BLaER1 treated with 17β-estradiol and CSF1 and Interleukin-3, amounts not matched to agents 10 nM and 100 nM (cell line): ENCODE measurements around the gene TNFRSF11A.

Experiments used
- H3K27ac ChIP-seq, 11 experiments: shearing (Covaris generic); formaldehyde crosslinking; 2 replicates each; pipeline ENCODE4 v1.8.1; 2022
- H3K27me3 ChIP-seq, 11 experiments: shearing (Covaris generic); formaldehyde crosslinking; 2 replicates each; pipeline ENCODE4 v1.8.1; 2022
- H3K36me3 ChIP-seq, 11 experiments: shearing (Covaris generic); formaldehyde crosslinking; 2 replicates each; pipeline ENCODE4 v1.8.1; 2022
- H3K4me1 ChIP-seq, 10 experiments: shearing (Covaris generic); formaldehyde crosslinking; 2 replicates each; pipeline ENCODE4 v1.8.1; 2022
- H3K4me2 ChIP-seq, 11 experiments: shearing (Covaris generic); formaldehyde crosslinking; 2 replicates each; pipeline ENCODE4 v1.8.1; 2022
- H3K4me3 ChIP-seq, 10 experiments: shearing (Covaris generic); formaldehyde crosslinking; 2 replicates each; pipeline ENCODE4 v1.8.1; 2022
- H3K9ac ChIP-seq, 11 experiments: shearing (Covaris generic); formaldehyde crosslinking; 2 replicates each; pipeline ENCODE4 v1.8.1; 2022
- H3K9me3 ChIP-seq, 11 experiments: shearing (Covaris generic); formaldehyde crosslinking; replicated peaks in 1 of 11; 2 replicates each; pipeline ENCODE4 v1.8.1; 2022
- H4K20me1 ChIP-seq, 11 experiments: shearing (Covaris generic); formaldehyde crosslinking; 2 replicates each; pipeline ENCODE4 v1.8.1; 2022
- Cebpa-rat ChIP-seq, 11 experiments: shearing (Covaris generic); IDR thresholded peaks; 2 replicates each; pipeline ENCODE4 v1.8.1; 2022

Gene TNFRSF11A

DNA sequence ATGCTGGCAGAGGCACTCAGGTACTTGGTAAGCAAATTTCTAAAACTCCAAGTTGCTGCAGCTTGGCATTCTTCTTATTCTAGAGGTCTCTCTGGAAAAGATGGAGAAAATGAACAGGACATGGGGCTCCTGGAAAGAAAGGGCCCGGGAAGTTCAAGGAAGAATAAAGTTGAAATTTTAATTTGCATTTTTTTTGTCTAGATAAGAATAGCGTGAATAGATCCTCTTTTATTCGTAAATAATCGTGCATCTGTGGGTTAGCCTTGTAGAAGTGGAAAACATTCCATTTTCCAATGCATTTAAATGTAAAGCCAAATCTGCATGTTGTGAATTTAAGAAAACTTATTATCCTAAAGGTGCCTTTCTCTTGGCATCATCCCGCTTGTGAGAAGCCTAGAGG, 61.0 kb downstream of the TNFRSF11A start:
- H3K27ac ChIP-seq: no peak overlapping the region
- TF ChIP-seq Cebpa-rat (IDR thresholded peaks at IDR 0.05): no peak
- H3K27me3 ChIP-seq: no peaks in the 10 kb centered on the region
- H4K20me1 ChIP-seq: no peaks in the 10 kb centered on the region
- H3K4me3 ChIP-seq: no peak overlapping the region
- no peaks in the 10 kb centered on the region for H3K36me3 ChIP-seq
- H3K9me3 ChIP-seq: peaks cover 0 to 17% (median 4%) of the 10 kb centered on the region in 11 experiments; a peak in 8 of 22 replicates
- no peak overlapping the region for H3K4me2 ChIP-seq
- H3K9ac ChIP-seq: no peak overlapping the region
- H3K4me1 ChIP-seq: peaks cover 0 to 17% (median 8%) of the 10 kb centered on the region in 10 experiments; a peak in 11 of 20 replicates

DNA sequence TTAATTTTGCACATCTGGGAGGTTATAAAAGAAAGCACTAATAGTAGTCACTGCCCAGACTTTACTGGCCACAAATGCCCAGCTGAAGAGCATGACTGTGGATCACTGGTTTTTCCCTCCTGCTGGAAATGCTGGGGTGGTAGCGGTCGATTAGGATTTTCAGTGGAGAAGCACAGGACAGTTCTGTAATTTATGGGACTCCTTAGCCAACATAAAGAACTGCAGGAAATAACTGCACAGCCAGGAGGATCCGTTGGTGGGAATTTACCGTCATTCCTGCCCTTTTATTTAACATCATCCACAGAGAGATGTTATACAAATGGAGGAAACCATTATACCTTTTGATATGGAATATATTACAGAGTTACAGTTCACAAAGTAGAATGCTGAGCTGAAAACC, 61.5 kb downstream of the TNFRSF11A start:
- Histone ChIP-seq H3K27ac (no peak overlapping the region), H3K4me2 (no peak overlapping the region), H3K36me3 (no peaks in the 10 kb centered on the region), H3K27me3 (no peaks in the 10 kb centered on the region), H3K4me3 (no peak overlapping the region), H4K20me1 (no peaks in the 10 kb centered on the region), H3K4me1 (peaks cover 0 to 17% (median 8%) of the 10 kb centered on the region in 10 experiments; a peak in 11 of 20 replicates), H3K9ac (no peak overlapping the region), H3K9me3 (peaks cover 3 to 22% (median 7%) of the 10 kb centered on the region in 11 experiments; a peak in 9 of 22 replicates)
- no peak for TF ChIP-seq Cebpa-rat (IDR thresholded peaks at IDR 0.05)

- Histone ChIP-seq H3K4me2 (no peak overlapping the region), H3K9me3 (peaks cover 3 to 19% (median 9%) of the 10 kb centered on the region in 11 experiments; a peak in 9 of 22 replicates), H3K4me3 (no peak overlapping the region), H3K9ac (no peak overlapping the region), H3K27ac (no peak overlapping the region), H4K20me1 (no peaks in the 10 kb centered on the region), H3K4me1 (peaks cover 0 to 17% (median 8%) of the 10 kb centered on the region in 10 experiments; a peak in 11 of 20 replicates), H3K27me3 (no peaks in the 10 kb centered on the region), H3K36me3 (no peaks in the 10 kb centered on the region)
- no peak for TF ChIP-seq Cebpa-rat (IDR thresholded peaks at IDR 0.05)
These were observed 62.1 kb downstream of the TNFRSF11A start for GRCh38 chr18:62387257-62387656.

DNA sequence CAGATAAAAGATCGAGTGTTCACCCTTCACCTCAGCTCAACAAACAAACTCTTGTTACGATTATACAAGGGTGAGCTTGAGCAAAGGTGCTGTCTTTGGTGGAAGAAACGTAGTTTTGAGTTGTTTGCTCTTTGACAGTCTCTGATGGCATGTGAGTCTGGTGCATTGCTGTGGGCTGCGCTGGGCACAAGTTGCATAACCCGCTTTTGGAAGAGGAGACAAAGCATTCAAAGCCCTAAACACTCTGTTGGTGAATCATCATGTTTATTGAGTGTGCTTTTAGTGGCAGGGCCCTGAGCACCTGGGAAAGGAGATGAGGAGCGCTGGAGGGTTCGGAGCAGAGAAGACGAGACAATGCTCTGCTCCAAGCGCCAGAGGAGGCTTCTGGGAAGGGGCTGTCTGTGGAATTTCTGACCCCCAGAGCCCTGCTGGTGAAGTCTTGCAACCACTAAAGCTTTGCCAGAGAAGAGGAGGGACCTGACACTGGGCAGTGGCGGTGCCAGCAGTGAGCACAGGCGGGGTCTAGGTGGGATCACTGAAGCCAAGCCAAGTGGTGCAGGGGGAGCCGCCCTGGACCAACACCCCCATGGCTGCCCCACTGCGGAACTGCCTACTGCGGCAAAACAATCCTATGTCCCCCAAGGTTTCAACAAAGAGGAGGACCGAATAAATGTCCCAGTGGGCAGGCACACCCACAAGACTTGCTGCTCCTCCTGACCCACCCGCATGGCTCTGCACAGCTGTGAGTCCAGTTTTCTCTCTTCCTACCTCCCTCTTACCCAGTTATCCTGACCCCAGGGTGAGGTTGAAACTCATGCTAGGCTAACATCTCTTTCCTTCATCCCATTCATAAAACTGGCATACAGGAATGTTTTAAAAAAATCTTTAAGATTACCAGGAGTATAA, 64.0 kb downstream of the TNFRSF11A start:
- Histone ChIP-seq H3K36me3 (no peaks in the 10 kb centered on the region), H3K9ac (no peak overlapping the region), H3K27ac (no peak overlapping the region), H3K27me3 (no peaks in the 10 kb centered on the region), H3K4me2 (no peak overlapping the region), H4K20me1 (no peaks in the 10 kb centered on the region), H3K4me3 (no peak overlapping the region), H3K9me3 (peaks cover 0 to 14% (median 9%) of the 10 kb centered on the region in 11 experiments; a peak in 9 of 22 replicates), H3K4me1 (peaks cover 0 to 14% (median 8%) of the 10 kb centered on the region in 10 experiments; a peak in 11 of 20 replicates)
- TF ChIP-seq Cebpa-rat (IDR thresholded peaks at IDR 0.05): no peak

DNA sequence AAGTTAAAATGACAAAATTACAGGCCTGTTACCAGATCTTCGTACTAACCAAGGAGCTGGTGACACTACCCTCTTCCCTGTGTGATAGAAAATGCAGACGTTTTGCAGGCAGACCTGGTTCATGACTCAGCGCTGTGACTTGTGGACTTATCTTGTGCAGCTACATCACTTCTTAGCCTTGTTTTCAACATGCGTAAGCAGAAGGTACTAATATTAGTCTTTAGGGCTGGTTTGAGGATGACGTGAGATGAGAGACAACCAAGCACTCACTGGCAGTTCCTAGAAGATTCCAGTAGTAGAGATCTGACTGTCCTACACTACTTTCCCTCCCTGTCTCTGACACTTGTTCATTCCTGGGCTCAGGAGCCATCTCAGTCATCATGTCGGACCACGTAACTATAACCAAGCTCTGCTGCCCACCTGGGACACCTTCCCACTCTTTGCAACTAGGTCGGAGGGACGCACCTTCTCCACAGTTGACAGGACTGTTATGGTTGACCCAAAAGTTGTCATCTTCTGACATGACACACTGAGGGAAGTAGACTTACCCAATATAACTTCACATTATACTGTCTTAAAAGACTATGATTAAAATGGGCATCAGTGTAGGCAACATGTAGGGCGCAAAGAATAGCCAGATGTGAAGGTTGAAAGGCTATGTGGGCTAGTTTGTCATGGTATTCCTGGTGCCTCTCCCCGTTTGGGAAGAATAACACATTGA, 64.8 kb downstream of the TNFRSF11A start:
- Histone ChIP-seq H3K27me3 (no peaks in the 10 kb centered on the region), H3K36me3 (no peaks in the 10 kb centered on the region), H3K9me3 (peaks cover 0 to 11% (median 7%) of the 10 kb centered on the region in 11 experiments; a peak in 9 of 22 replicates), H3K9ac (no peak overlapping the region), H3K27ac (no peak overlapping the region), H3K4me1 (peaks cover 0 to 9% (median 5%) of the 10 kb centered on the region in 10 experiments; a peak in 7 of 20 replicates), H3K4me3 (no peak overlapping the region), H3K4me2 (no peak overlapping the region), H4K20me1 (no peaks in the 10 kb centered on the region)
- TF ChIP-seq Cebpa-rat (IDR thresholded peaks at IDR 0.05): no peak

GRCh38 chr18:62394006-62394763, 69.1 kb downstream of the TNFRSF11A start:
- Histone ChIP-seq H3K9ac (no peak overlapping the region), H3K4me2 (no peak overlapping the region), H3K27ac (no peak overlapping the region), H3K4me3 (no peak overlapping the region), H4K20me1 (no peaks in the 10 kb centered on the region), H3K27me3 (no peaks in the 10 kb centered on the region), H3K36me3 (no peaks in the 10 kb centered on the region), H3K4me1 (peaks cover 0 to 6% (median 2%) of the 10 kb centered on the region in 10 experiments; a peak in 15 of 20 replicates), H3K9me3 (peaks cover 0 to 12% (median 6%) of the 10 kb centered on the region in 11 experiments; a peak in 7 of 22 replicates)
- TF ChIP-seq Cebpa-rat (IDR thresholded peaks at IDR 0.05): no peak

DNA sequence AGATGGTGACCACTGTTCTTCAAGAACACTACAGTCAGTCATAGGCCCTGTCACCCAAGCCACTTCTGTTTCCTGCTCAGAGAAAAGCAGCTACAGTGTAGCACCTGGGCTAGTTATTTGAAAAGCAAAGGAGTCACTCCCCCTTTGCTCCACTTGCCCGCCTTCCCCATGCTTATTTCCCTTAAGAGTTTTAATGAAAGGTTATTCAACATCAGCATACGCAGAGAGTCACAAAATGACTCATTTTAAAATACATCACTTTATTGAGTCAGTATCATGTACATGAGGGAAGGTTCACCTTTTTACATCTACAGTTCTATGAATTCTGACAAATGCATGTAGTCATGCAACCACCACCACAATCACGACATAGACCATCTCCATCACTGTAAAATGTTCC, 71.3 kb downstream of the TNFRSF11A start:
- Histone ChIP-seq H3K36me3 (no peaks in the 10 kb centered on the region), H4K20me1 (no peaks in the 10 kb centered on the region), H3K9ac (no peak overlapping the region), H3K4me3 (no peak overlapping the region), H3K27me3 (no peaks in the 10 kb centered on the region), H3K27ac (no peak overlapping the region), H3K4me2 (no peak overlapping the region), H3K9me3 (peaks cover 0 to 7% (median 1%) of the 10 kb centered on the region in 11 experiments; a peak in 6 of 22 replicates), H3K4me1 (peaks cover 10 to 20% (median 12%) of the 10 kb centered on the region in 10 experiments)
- no peak for TF ChIP-seq Cebpa-rat (IDR thresholded peaks at IDR 0.05)

DNA sequence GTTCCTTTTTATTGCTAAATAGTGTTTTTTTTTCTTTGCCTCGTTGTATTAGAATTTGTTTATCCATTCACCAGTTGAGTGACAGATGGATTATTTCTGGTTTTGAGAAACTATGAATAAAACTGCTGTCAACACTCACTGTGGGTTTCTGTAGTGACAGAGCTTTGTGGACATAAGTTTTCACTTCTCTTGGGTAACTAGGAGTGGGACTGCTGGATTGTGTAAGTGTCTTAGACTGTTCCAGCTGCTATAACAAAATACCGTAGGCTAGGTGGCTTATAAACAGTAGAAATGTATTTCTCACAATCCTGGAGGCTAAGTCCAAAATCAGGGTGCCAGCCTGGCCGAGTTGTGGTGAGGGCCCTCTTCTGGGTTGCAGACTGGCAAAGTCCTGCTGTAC, 71.9 kb downstream of the TNFRSF11A start:
- Histone ChIP-seq H3K36me3 (no peaks in the 10 kb centered on the region), H3K27me3 (no peaks in the 10 kb centered on the region), H3K9me3 (peaks cover 0 to 4% (median 0%) of the 10 kb centered on the region in 11 experiments; a peak in 1 of 22 replicates), H3K4me1 (peaks cover 10 to 20% (median 12%) of the 10 kb centered on the region in 10 experiments), H3K27ac (no peak overlapping the region), H4K20me1 (no peaks in the 10 kb centered on the region), H3K4me2 (no peak overlapping the region), H3K4me3 (no peak overlapping the region), H3K9ac (no peak overlapping the region)
- TF ChIP-seq Cebpa-rat (IDR thresholded peaks at IDR 0.05): no peak
